ENCODE measurements around the gene CTNND1.
A peak's percentile ranks its signal among the peaks of the same experiment; 100 is the strongest.

Gene CTNND1

DNA sequence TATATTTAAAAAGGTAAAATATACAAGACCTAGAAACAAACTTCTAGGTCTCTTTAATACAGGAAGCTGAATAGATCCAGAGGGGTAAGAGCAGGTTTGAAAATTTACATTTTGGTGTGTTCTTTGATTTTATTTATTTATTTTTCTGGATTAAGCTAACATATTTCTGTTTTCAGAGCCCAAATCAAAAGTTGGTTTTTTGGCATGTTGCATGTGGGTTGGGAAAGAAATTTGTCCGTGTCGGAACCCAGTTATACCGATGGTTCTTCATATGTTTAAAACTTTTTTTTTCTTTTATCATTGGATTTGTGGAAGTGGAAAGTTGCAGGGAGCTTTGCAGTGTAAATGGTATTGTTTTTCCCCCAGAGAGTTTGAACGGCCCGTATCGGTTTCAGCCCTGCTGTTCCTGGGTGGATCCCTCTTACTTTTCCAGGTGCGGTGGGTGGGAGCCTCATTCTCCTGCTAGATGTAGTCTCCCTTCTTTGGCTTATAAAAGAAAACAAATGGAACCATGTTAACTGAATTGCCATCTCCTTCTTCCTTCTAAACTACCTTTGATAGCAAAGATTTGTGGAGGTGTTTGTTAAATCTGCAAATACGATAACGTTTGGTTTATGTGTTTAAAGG lies 746 bp downstream of the CTNND1 start:
- H3K27ac ChIP-seq: peak overlapping the region; percentile 93
- DNase-seq (ENCODE audit: low read depth, low spot score): no peak

DNA sequence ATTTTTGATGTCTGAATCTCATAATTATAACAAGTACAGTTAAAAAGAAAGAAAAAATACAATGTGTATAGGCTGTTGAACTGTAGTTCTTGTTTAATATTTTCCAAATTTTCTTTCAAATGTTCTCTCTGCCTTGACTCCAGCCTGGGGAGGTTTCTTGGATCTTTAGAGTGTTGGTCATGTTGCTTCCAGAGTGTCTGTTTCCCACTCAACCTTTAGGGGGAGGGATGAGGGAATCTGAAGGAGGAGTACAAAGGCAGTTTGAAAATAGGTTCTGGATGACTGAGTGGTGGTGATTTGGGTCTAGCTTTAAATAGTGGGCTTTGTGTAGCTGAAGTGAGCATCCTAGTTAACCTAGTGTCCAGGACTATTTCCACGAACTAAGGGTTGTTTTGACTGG lies 2.0 kb downstream of the CTNND1 start:
- DNase-seq (ENCODE audit: low read depth, low spot score): no peak
- H3K27ac ChIP-seq: peak overlapping the region; percentile 93

DNA sequence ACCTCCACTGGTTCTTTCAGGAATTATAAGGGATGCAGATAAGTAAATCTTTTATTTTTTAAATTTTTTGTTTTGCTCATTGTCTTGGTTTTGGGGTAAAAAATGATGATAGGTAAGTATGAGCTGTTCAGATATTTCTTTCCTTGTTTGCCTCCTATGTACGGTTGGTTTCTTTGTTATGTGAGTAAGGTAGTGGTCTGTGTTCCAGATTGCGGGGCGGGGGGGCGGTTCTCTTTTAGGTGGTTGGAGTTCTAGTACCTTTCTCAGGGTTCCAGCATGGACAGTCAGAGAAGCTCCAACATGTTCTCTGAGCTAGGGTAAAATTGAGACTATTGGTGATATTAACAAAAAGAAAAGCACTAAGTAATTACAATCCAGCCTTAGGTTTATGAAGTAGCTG lies 2.4 kb downstream of the CTNND1 start:
- H3K27ac ChIP-seq: peak overlapping the region; percentile 93
- DNase-seq (ENCODE audit: low read depth, low spot score): no peak

DNA sequence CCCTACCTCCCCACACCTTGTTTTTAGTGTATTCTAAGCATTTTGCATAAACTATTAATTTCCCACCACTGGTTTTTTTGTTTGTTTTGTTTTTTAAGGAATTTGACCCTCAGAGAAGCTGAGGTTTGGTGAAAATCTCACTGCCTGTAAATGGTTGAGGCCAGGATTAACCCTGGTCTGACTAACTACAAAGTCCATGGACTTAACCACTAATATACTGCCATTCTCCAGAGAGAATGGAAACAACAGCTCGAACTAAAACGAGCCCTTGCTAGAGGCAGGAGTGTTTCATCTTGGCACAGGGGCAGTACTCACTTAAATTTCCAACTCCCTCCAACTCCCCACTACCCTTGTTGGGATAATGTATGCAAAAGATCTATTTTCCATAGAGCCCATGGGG lies 3.0 kb downstream of the CTNND1 start:
- H3K27ac ChIP-seq: peak overlapping the region; percentile 93
- DNase-seq (ENCODE audit: low read depth, low spot score): no peak

DNA sequence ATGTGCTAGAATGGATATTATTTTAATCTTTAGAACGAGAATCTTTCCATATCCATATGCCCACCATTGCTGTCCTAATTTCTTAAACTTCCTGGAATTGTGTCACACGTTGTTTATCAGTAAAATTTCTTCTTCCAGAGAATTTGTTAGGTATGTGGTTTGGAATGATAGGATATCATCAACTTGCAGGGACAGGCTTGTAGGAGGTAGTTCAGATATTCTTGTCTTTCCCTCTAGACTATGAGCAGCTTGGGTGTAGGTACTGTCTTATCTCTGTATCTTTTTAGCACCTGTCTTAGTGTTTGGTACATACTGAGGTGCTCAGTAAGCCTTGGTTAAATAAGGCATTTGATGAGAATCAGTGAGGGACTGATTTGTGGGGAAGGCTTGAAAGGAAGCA lies 3.4 kb downstream of the CTNND1 start:
- peak overlapping the region; percentile 93 for H3K27ac ChIP-seq
- no peak for DNase-seq (ENCODE audit: low read depth, low spot score)

DNA sequence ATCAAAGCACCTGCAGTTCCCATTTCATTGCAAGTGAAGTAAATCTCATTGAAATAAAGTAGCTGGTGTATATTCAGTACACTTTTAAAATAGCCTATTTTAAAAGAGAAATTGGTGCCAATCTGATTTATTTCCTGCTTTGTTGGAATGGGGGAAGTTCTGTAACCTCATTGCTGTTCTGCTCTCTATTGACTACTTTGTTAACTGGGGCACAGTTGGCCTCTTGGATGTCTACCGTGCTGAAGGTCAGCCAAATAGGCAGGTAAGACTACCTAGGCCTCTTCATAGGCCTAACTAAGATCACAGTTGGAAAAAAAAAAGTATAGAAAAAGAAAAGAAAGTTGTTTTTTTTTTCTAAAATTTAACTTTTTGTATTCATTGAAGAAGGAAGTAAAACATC lies 9.2 kb downstream of the CTNND1 start:
- no peak overlapping the region for H3K27ac ChIP-seq
- DNase-seq (ENCODE audit: low read depth, low spot score): no peak

DNA sequence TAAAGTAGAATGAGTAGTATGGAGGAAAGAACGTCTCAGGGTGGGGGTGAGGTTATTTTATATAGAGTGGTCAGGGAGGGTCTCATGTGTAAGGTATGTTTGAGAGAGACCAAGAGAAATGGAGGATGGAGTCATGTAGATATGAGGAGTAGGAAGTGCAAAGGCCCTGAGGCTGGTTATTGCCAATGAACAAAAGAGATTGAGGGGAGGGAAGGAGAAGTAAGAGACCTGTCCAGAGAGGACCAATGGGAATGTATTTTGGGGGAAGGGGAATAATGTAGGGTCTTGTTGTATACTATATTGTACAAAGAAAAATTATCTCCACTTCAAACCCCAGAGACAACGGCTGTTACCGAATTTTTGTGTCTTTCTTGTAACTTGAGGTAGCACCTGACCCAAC lies 9.8 kb downstream of the CTNND1 start:
- no peak for DNase-seq (ENCODE audit: low read depth, low spot score)
- H3K27ac ChIP-seq: no peak overlapping the region

DNA sequence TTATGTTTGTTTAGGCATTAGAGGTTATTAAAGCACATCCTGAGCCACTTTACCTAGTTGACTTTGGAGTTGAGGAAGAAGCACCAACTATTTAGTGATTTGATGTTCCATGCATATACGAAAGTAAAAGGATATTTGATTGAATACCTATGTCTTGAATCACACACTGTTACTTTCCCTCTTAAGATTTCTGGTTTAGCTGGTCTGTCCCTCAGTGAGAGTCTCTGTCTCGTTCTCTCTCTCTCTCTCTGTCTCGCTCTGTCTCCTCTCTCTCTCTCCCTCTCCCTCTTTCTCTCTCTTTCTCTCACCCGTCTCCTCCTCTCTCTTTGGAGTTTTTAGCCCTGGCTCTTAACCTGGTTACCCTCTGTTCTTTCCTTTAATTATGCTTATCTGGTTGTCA lies 11.0 kb downstream of the CTNND1 start:
- peak overlapping the region; percentile 31 for H3K27ac ChIP-seq
- DNase-seq (ENCODE audit: low read depth, low spot score): no peak

DNA sequence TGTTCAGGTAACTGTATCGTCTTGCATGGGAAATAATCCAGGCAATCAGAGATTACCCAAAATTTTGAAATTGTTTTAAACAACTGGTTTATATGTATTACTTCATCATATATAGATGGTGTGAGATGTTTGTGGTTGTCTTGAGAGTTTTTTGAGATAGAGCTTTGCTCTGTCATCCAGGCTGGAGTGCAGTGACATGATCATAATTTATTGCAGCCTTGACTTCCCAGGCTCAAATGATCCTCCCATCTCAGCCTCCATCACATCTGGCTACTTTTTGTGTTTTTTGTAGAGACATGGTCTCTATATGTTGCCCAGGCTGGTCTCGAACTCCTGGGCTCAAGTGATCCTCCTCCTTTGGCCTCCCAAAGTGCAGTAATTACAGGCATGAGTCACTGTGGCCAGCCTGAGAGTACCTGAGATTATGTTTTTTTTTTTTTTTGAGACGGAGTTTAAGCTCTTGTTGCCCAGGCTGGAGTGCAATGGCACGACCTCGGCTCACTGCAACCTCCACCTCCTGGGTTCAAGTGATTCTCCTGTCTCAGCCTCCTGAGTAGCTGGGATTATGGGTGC lies 11.5 kb downstream of the CTNND1 start:
- H3K27ac ChIP-seq: peak overlapping the region; percentile 31
- no peak for DNase-seq (ENCODE audit: low read depth, low spot score)

DNA sequence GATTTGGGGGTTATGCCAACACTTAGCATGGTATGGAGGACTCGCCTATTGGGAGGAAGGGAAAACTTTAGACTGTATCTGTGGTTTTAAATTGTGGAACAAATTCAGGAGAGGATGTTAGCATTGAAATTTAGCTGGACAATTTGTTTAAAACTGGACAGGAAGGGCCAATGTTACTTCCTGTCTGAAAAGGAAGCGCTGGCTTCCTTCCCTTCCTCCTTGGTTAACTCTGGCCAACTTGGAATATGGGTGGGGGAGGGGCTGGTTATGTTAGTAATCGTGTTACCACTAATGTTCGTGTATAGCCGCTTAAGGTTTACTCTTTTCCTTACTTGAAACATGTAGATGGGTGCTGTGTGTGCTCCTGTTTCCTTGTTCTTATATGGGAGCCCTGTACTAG lies 13.9 kb downstream of the CTNND1 start:
- DNase-seq (ENCODE audit: low read depth, low spot score): no peak
- peak overlapping the region; percentile 84 for H3K27ac ChIP-seq

DNA sequence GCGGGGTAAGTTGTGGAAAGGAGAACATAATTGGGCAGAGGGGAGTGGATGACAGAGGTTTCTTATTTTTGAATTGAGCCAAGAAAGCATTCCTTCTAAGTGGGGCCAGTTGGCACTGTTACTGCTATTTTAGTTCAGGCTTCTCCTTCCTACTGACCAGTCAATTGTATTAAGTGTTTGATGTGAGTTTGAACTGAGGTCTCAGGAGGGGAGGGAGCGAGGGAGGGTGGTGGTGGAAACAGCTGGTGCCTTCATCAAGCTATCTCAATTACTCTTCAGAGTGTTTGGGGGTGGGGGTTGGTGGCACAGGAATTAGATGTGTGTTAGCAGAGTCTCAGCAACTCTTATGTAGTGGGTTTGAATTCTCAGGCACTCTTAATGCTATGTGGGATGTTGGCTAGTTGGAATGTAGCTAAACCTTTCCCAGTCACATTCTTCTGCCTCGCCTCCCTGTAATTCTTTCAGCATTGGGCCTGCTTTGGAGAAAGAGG lies 14.5 kb downstream of the CTNND1 start:
- DNase-seq (ENCODE audit: low read depth, low spot score): no peak
- peak overlapping the region; percentile 84 for H3K27ac ChIP-seq

DNA sequence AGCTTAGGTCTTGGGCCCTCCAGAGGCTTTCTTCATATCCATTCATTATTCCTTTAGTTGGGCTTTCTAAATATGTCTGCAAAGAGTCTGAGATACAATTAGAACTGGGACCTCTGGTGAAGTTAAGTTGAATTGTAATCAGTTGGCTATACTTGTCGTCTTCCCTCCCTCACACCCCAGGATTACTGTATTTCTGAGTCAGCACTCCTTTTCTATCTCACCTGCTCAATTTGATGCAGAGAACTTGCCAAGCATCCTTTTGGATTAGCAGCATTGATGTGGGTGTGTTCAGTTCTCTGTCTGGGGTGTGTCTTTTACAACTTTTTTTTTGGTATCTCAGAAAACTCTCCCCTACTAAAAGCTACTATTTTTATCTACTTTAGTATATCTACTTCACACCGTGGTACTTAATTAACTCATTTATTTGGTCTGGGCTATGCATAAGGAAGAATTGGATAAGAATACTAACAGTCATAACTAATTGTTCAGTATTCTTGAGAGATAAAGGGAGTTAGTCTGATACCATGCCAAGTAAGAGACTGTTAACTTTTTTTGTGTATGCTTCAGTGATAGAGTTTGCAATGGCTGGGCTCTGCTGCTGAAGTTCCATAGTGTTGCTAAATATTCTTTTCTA lies 15.1 kb downstream of the CTNND1 start:
- DNase-seq (ENCODE audit: low read depth, low spot score): no peak
- H3K27ac ChIP-seq: peak overlapping the region; percentile 84

DNA sequence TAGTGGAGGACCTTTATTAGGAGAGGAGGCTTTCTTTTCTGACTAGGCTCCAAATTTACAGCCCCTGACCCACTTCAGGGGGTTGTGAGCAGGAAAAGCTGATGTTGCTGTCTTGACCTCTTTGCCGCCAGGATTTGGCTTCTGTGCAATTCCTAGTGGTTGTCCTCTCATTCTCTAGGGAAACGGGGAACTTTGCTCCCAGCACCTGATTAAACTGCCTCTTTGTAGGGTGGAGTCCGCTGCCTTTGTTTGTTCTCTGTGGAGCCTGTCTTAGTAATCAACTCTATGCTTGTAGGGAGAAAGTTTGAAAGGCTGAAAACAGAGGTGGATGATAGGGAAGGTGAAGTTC lies 16.3 kb downstream of the CTNND1 start:
- H3K27ac ChIP-seq: peak overlapping the region; percentile 84
- no peak for DNase-seq (ENCODE audit: low read depth, low spot score)

DNA sequence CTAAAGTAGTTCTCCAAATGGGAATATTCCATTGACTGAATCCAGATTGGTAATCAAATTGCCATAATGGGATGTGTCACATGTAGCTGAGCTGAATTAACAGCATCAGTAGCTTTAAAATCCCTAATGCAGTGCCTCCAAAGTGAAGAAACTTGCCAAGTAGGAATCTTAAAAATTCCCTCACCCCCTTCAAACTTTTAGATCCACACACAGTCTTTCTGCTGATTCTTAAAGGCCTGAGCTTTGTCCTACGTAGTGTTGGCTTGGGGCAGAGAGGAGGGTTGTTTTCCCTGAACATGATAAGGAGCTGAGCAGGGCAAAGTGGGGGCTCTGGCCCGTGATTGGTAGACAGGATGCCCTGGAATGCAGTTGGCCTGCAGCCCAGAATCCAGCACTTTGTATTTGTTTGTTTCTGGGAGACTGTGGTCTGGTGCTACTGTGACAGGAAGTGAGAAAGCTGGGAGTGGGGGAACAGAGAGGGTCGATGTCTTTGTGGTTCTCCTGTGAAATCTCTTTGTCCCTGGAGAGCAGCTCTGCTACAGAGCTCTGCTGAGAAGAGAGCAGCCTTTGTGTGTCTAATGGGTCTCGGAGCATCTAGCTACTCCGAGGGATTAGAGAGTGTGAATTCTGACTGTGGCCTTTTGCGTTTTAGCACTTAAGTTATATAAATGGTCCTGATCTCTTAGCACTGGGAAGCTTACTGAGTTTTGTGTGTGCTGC lies 16.9 kb downstream of the CTNND1 start:
- H3K27ac ChIP-seq: peak overlapping the region; percentile 84
- no peak for DNase-seq (ENCODE audit: low read depth, low spot score)

DNA sequence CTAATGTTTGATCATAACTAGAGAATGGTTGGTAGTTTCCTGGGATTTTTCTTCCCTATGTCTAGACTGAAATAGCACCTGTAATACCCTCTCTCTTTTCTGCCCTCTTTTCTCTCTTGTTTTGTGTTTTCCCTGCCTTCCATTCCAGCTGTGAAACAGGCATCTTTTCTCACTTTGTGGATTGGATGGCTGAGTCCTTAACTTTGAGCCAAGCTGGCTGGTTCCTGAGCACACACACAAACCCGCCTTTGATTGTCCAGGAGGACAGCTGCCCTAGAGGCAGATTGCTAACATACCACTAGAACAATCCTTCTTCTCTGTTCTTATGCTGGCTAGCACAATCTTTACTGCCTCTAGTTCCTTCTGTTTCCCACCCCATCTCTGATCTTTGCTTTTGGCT lies 17.7 kb downstream of the CTNND1 start:
- H3K27ac ChIP-seq: peak overlapping the region; percentile 84

DNA sequence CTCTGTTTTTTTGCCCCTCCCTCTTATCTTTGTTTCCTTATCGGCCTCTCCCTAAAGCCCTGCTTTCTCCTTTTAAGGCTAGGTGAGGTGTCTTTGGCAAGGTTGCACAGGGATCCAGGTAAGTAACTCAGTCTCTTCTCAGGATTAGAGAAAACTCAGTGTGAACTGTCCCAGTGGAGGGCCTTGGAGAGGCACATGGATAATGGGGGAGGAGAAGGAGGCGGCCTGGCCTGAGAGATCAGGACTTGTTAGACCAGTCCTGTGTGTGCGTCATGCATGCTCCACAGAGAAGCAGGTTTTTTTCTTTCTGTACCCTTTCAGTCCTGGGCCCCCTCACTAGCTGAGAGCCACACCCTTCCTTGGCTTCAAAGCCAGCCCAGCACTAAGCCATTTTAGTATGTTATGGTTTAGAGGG lies 19.9 kb downstream of the CTNND1 start:
- no peak for DNase-seq (ENCODE audit: low read depth, low spot score)
- H3K27ac ChIP-seq: peak overlapping the region; percentile 84

More for the DNA sequence above, 17.7 kb downstream of the CTNND1 start:
- no peak for DNase-seq (ENCODE audit: low read depth, low spot score)

DNA sequence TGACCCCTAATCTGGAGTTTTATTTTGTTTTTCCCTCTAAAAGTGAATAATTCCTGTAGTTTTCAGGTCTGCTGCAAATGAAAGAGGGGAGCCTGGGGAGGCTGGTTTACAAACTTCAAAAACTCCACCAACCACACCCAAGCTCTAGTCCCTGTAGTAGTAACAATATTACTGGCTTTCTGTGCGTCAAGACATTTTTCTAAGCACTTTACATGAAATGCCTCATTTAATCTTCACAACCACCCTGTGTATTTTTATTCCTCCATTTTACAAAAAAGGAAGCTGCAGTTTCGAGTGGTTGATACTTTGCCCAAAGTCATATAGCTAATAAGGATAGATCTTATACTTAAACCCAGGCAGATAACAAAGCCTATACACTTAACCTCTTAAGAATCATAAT lies 23.5 kb downstream of the CTNND1 start:
- H3K27ac ChIP-seq: peak overlapping the region; percentile 92
- no peak for DNase-seq (ENCODE audit: low read depth, low spot score)

DNA sequence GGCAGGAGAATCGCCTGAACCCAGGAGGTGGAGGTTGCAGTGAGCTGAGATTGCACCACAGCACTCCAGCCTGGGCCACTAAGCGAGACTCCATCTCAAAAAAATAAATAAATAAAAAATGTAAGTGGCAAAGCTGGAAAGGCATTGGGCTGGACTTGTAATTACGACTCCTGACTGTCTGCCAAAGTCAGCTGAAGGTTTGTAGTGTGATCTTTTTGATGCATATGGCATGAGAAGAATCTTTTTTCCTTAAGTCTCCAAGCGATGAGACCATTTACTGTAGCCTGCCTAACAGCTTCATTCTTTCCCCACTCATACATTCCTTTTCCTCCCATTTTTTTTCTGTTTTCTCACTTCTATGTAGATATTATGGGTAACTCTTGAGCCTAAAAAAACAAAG lies 24.8 kb downstream of the CTNND1 start:
- H3K27ac ChIP-seq: peak overlapping the region; percentile 92
- DNase-seq (ENCODE audit: low read depth, low spot score): no peak

DNA sequence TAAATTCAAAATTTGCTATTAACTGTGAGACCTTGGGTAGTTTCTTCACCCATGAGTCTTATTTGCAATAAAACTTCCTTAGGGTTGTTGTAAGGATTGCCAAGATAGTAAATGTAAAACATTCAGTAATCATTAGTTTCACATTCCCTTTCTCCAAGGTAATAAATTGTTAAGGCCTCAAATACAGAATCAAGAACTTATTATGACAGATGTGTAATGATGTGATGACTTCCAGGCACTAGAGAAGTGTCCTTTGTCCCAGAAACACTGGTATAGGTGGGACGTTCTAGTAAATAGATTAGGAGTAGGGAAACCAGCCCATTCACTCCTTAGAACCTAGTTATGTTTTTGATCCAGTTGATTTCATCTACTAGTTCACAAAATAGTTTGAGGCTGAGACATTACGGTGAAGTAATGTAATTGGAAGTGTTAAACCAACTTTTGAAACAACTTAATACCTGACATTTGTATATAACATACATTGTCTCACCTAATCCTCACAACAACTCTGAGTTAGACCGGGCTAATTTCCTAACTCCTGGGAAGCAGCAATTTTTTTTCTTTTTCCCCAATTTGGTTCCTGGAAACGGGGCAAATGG lies 25.5 kb downstream of the CTNND1 start:
- H3K27ac ChIP-seq: peak overlapping the region; percentile 92

DNA sequence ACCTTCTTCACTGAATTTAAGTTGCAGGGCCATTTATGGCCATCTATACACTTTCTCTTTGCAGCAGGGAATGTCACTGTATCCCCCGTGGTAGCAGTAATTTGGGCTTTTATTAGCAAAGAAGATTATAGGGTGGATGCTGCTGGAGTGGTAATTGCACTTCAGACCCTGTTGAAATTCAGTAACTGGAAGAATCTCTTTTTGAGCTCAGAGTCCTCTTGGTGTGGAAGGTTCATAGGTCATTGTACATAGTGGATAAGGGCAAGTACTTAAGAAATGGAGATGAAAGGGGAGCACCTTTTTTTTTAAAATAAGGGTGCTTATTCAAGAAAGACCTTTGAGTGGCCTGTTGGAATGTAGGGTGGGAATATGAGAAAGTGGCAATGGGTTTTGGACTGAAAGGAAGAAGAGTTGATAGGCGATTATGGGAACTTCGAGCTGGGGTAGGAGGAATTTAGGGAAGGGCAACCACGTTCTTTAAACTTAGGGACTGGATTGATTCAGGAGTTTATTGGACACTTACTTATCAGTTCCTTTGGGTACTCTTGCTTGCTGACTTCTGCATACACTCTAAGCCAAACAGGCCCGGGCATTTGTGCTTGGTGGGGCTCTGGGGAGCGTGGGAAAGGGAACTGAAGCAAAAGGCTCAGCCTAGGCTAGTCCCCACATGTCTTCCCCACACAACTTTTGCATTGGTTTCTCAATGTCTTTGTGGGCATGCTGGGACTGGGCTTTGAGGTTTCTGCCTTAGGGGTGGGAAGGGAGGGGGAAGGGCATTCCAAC lies 26.5 kb downstream of the CTNND1 start:
- peak; percentile 90 for DNase-seq (ENCODE audit: low read depth, low spot score)
- H3K27ac ChIP-seq: peak overlapping the region; percentile 92

More for the DNA sequence above, 25.5 kb downstream of the CTNND1 start:
- no peak for DNase-seq (ENCODE audit: low read depth, low spot score)

All from epithelial cell of prostate (primary cell).